Measurements from ENCODE around the gene SLC12A5.

- no peak for TF ChIP-seq CTCF (IDR thresholded peaks at IDR 0.05)
- no peak for TF ChIP-seq POLR2A (IDR thresholded peaks at IDR 0.05)
Observed at GRCh38 chr20:46065006-46065405, 36.0 kb downstream of the SLC12A5 start.
